H1 (cell line): ENCODE results near the gene CNBD2.

Experiments
- CBX8 ChIP-seq: fragments of 300-800, 300-1000 bp; sonication (generic); IDR thresholded peaks from 2 replicates; pipeline ENCODE4 v1.7.1; 2016; ENCODE audit warnings: low read depth, low read length, borderline replicate concordance
- CEBPB ChIP-seq: IDR thresholded peaks from 2 replicates; pipeline ENCODE4 v1.6.1; 2012; ENCODE audit warnings: low read depth, low read length
- EGR1 ChIP-seq: IDR thresholded peaks from 2 replicates; pipeline ENCODE4 v1.6.1; 2011; ENCODE audit warnings: low read depth, low read length, borderline replicate concordance
- EP300 ChIP-seq, 2 experiments: IDR thresholded peaks; 1 replicate in 1 of 2; 2 replicates in 1 of 2; pipeline ENCODE4 v1.6.1; 2011 to 2012; ENCODE audit warnings: low read depth in 2 of 2, low read length in 2 of 2, mild to moderate bottlenecking in 2 of 2, borderline replicate concordance in 1 of 2, inconsistent platforms in 1 of 2, moderate library complexity in 1 of 2
- EZH2 ChIP-seq: fragments of 200-600 bp; sonication (generic); IDR thresholded peaks from 2 replicates; pipeline ENCODE4 v1.7.1; 2012; ENCODE audit warnings: low read depth, mild to moderate bottlenecking, moderate library complexity, low read length, inconsistent platforms; ENCODE audit not compliant: severe bottlenecking
- JUN ChIP-seq: IDR thresholded peaks from 2 replicates; pipeline ENCODE4 v1.6.1; 2011; ENCODE audit warnings: low read depth, mild to moderate bottlenecking, improper control_type of control experiment, low read length
- JUND ChIP-seq: IDR thresholded peaks from 2 replicates; pipeline ENCODE4 v1.6.1; 2011; ENCODE audit warnings: mild to moderate bottlenecking, improper control_type of control experiment, low read length
- POLR2A ChIP-seq, 2 experiments: IDR thresholded peaks; 1 replicate in 1 of 2; 2 replicates in 1 of 2; pipeline ENCODE4 v1.6.1; 2011; ENCODE audit warnings: low read depth in 2 of 2, low read length in 2 of 2, mild to moderate bottlenecking in 2 of 2; ENCODE audit errors: control extremely low read depth in 1 of 2
- POLR2AphosphoS5 ChIP-seq: IDR thresholded peaks from 2 replicates; pipeline ENCODE4 v1.6.1; 2011; ENCODE audit warnings: low read depth, low read length
- RAD21 ChIP-seq, 2 experiments: IDR thresholded peaks in 1 of 2; conservative IDR thresholded peaks in 1 of 2; 2 replicates each; pipeline ENCODE4 v1.6.1; 2011; ENCODE audit warnings: low read depth in 2 of 2, low read length in 2 of 2, improper control_type of control experiment in 1 of 2, inconsistent platforms in 1 of 2, mild to moderate bottlenecking in 1 of 2, moderate library complexity in 1 of 2
- SP1 ChIP-seq: IDR thresholded peaks from 2 replicates; pipeline ENCODE4 v1.6.1; 2011; ENCODE audit warnings: low read depth, low read length
- TEAD4 ChIP-seq: IDR thresholded peaks from 2 replicates; pipeline ENCODE4 v1.6.1; 2012; ENCODE audit warnings: low read depth, low read length, inconsistent platforms, mixed read lengths
- TF ChIP-seq, protein P1 (sequence below): IDR thresholded peaks from 2 replicates; pipeline ENCODE4 v1.6.1; 2012; ENCODE audit warnings: inconsistent platforms
- TF ChIP-seq, protein P2 (sequence below), 3 experiments: IDR thresholded peaks; 1 replicate in 2 of 3; 2 replicates in 1 of 3; pipeline versions ENCODE4 v1.5.1 to v1.6.1; 2011; ENCODE audit warnings: low read length in 3 of 3, mild to moderate bottlenecking in 3 of 3, inconsistent platforms in 2 of 3, low read depth in 1 of 3, moderate library complexity in 1 of 3; ENCODE audit not compliant: insufficient read depth in 1 of 3; ENCODE audit errors: control extremely low read depth in 1 of 3

GRCh38 chr20:35978041-35978513, 9.7 kb downstream of the CNBD2 start:
- TF ChIP-seq CBX8 (no peak), EP300 (IDR thresholded peaks at IDR 0.05; ENCODE audit: borderline replicate concordance in 1 of 2, low read depth in 2 of 2, low read length in 2 of 2) (no peak), JUND (no peak), POLR2A (IDR thresholded peaks at IDR 0.05; ENCODE audit: control extremely low read depth in 1 of 2, low read depth in 2 of 2, low read length in 2 of 2) (no peak), CEBPB (no peak), EZH2 (no peak), JUN (no peak), SP1 (no peak), POLR2AphosphoS5 (no peak), TEAD4 (no peak), RAD21 (IDR thresholded peaks at IDR 0.05 in 1 of 2, conservative IDR thresholded peaks at IDR 0.05 in 1 of 2; ENCODE audit: low read depth in 2 of 2, low read length in 2 of 2) (no peak), EGR1 (no peak)
- TF ChIP-seq, protein P1, sequence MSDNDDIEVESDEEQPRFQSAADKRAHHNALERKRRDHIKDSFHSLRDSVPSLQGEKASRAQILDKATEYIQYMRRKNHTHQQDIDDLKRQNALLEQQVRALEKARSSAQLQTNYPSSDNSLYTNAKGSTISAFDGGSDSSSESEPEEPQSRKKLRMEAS, result no peak
- TF ChIP-seq, protein P2, sequence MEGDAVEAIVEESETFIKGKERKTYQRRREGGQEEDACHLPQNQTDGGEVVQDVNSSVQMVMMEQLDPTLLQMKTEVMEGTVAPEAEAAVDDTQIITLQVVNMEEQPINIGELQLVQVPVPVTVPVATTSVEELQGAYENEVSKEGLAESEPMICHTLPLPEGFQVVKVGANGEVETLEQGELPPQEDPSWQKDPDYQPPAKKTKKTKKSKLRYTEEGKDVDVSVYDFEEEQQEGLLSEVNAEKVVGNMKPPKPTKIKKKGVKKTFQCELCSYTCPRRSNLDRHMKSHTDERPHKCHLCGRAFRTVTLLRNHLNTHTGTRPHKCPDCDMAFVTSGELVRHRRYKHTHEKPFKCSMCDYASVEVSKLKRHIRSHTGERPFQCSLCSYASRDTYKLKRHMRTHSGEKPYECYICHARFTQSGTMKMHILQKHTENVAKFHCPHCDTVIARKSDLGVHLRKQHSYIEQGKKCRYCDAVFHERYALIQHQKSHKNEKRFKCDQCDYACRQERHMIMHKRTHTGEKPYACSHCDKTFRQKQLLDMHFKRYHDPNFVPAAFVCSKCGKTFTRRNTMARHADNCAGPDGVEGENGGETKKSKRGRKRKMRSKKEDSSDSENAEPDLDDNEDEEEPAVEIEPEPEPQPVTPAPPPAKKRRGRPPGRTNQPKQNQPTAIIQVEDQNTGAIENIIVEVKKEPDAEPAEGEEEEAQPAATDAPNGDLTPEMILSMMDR (IDR thresholded peaks at IDR 0.05; ENCODE audit: control extremely low read depth in 1 of 3, insufficient read depth in 1 of 3, low read depth in 1 of 3, low read length in 3 of 3), result no peak
